ELR (cell line): ENCODE measurements around the gene PRM3.
"Not testable (repeated sequence)": the region's sequence is repeated elsewhere in the genome, so short reads cannot be mapped to it uniquely, and the experiment has no call there.

Experiments
- DNase-seq: peaks from one replicate; pipeline ENCODE4 v3.0.0-alpha.2; 2015; ENCODE audit warnings: low read depth

PRM3 gene

DNA sequence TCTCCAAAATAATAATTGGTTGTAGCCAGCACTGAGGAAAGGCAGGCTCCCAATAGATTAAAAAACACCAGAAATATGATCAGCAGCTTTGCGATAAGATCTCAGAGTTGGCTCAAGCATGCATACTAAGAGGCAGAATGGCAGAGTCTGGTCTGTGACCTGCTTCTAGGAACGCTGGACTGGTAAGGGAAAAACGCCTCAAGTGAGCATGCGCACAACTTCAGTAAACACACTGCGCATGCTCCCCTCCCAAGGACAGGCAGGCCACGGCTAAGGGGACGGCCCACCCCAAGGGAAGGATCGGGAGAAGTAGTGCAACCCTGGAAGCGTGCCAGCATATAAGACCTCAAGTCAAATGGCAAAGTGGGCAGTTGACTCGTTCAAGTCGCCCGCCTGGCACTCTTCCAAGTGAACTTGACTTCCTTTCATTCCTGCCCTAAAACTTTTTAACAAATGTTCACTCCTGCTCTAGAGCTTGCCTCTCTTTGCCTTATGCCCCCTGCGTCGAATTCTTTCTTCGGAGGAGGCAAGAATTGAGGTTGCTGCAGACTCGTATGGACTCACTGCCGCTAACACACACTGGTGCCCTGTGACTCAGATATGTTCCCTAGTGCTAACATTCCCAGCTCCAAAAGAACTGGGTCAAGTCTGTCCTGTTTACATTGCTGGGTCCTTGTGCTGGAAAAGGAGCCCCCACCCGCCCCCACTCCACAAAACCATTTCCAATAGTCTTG lies 30.1 kb upstream of the PRM3 start:
- DNase-seq: no peak

- no peak for DNase-seq
Measured at GRCh38 chr16:11302977-11303376, 29.5 kb upstream of the PRM3 start.

DNA sequence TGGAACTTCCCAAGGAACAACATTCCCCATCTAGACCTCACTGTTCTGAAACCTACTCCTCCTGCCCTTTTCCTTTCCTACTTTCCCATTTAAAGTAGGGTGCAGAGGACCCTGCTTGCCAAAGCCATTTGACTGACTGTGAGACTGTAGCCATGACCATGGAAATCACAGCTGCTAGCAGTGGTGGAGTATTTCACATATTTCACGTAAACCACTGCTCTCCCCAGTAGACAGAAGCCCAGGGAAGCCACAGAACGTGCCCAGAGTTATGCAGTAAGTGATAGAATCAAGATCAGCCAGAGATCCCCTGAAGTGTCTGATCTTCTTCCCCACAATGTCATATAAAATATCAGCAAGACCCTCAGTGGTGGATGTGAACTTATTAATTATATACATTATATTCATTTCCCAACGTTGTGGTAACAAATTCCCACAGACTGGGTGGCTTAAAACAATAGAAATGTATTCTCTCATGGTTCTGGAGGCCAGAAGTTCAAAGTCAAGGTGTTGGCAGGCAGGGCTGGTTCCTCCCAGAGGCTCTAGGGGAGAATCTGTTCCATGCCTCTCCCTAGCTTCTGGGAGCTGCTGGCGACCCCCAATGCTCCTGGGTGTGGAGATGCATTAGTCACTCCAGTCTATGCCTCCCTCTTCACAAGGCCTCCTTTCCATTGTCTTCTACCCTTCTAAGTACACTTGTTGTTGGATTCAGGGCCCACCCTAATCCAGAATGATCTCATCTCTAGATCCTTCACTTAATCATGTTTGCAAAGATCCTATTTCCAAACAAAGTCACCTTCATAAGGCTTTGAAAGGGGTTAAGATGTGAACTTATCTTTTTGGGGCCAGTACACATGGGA lies 28.4 kb upstream of the PRM3 start:
- peak; percentile 8 for DNase-seq

GRCh38 chr16:11300560-11300892 lies 27.1 kb upstream of the PRM3 start:
- DNase-seq: no peak

DNA sequence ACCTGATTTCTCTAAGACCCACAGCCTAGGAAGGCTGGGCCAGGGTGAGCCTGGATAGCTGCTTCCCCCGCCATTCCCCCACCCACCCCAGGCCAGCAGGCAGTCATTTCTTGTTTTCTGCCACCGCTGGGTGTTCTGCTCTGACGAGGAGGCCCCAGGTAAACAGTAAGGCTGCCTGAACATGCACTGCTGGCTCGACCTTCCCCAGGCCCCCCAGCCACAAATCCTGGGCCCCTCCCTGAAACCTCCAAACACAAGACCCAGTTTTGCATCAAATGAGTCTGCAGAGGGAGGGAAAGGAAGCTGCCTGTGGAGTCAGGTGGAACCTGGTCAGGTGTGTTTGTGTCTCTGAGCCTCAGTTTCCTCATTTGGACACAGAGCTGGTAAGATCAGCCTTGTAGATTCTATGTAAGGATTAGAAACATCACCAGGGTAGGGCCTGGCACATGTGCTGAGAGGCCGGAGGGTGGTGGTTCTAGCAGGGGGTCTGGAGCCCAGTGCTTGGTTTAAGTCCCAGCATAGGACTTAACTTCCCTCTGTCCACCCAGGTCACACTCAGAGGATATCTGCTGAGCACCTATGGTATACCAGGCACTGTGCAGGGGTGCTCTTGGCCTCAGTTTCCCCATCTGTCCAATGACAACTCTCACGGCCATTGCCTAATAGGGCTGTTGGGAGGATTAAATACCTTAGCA lies 26.6 kb upstream of the PRM3 start:
- no peak for DNase-seq

DNA sequence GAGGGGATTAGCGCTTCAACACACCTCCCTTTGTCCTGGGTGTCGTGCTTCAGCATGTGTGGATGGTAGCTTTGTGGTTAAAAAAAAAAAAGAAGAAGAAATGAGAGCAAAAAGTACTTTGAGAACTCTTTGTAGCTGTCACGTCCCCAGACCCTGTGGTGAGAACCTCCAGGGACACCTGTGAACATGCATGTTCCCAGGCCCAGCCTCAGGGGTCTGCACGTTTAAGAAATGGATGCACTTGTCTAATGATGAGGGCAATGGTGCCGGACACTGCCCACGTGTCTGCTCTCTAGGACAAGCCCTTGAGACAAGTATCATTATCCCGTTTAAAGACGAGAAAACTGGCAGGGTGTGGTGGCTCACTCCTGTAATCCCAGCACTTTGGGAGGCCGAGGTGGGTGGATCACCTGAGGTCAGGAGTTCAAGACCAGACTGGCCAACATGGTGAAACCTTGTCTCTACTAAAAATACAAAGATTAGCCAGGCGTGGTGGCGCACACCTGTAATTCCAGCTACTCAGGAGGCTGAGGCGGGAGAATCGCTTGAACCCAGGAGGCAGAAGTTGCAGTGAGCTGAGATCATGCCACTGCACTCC lies 25.6 kb upstream of the PRM3 start:
- not testable (repeated sequence) for DNase-seq

GRCh38 chr16:11298143-11298900 lies 24.9 kb upstream of the PRM3 start:
- no peak for DNase-seq

- DNase-seq: peak; percentile 28
Measured at GRCh38 chr16:11297492-11298142, 24.2 kb upstream of the PRM3 start.

DNA sequence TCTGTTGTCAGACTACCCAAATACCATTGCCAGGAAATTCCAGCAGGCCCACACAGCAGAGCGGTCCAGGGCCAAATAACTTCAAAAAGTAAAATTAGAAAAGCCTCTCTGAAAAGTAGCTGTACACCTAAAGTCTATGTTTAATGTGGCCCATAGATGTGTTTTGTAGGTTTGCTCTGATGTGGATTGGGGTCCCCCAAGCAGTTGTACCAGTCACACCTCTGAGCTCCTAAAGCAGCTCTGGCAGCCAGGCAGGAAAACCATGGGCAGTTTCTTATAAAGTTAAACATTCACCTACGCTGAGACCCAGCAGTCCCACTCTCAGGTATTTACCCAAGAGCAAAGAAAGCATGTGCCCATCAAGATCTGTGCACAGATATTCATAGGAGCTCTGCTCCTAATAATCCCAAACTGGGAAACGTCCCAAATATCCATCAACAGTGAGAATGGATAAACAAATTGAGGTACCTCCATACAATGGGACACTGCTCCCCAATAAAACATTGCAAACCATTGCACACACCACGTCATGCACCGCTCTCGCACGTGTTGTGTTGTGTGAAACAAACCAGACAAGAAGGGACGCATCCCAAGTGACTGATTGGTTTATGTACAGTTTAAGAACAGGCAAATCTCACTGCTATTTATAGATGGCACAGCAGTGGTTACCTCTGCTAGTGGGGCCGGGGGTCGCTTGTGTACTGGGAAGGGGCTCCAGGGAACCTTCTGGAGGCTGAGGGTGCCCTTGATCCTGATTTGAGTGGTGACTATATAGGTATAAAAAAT lies 23.5 kb upstream of the PRM3 start:
- DNase-seq: no peak

DNA sequence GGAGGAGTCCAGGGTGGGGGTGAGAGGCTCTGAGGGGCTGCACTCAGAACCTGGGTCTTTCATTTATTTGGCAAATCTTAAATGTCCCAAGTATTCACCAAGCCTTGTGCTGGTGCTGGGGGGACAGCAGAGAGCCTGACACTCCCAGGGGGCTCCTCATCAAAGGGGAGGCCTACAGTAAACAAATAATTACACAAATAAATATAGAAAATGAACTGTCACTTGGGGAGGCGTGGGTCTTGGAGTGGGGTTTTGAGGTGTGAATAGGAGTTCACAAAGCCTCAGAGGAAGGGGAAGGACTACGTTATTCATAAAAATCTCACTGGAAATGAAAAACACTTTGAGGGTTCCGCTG lies 22.9 kb upstream of the PRM3 start:
- no peak for DNase-seq

- no peak for DNase-seq
Measured at GRCh38 chr16:11295672-11296071, 22.2 kb upstream of the PRM3 start.

DNA sequence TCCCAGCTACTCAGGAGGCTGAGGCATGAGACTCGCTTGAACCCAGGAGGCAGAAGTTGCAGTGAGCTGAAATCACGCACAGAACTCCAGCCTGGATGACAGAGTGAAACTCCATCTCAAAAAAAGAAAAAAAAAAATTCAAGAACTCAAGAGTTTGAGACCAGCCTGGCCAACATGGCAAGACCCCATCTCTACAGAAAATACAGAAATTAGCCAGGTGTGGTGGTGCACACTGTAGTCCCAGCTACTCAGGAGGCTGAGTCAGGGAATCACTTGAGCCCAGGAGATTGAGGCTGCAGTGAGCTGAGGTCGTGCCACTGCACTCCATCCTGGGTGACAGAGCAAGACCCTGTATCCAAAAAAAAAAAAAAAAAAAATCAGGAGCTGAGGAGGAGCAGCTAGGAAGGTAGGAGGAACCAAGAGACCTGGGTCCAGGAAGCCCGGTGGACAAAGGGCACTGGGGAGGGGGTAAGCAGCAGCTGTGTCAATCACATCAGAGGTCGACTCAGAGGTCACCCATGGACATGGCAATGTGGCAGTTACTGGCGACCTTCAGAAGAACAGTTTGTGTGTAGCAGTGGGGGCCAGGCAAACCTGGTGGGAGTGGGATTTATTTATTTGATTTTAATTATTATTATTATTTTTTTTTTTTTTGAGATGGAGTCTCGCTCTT lies 18.8 kb upstream of the PRM3 start:
- DNase-seq: no peak

GRCh38 chr16:11291091-11291703 lies 17.8 kb upstream of the PRM3 start:
- DNase-seq: no peak

DNA sequence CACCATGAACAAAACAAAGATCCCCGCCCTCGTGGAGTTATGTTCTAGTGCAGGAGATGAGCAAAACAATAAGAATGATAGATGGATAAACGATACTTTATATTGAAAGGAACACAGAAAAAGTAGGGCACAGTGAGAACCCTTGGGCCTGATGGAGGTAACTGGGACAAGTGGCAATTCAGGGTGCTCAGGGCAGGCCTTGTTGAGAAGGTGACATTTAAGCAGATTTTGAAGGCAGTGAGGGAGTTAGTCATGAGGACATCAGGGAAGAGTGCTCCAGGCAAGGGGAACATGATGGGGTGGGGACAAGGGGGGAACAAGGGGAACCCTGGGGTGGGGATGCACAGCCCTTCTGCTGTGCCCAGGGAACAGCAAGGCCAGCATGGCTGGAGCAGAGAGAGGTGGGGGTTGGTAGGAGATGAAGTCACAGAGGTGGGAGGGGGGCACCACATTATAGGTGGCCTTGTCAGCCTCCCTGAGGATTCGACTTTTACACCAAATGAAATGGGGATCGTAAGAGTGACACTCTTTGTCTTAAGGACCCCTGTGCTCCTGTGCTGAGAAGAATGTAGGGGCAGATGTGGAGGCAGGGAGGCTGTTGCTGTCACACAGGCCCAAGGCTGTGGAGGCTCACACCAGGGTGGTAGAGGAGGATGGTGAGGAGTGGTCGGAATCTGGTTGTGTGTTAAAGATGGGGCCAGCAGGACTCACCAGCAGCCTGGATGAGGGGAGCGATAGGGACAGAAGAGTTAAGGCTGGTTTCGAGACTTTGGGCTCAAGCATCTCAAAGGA lies 16.9 kb upstream of the PRM3 start:
- no peak for DNase-seq

DNA sequence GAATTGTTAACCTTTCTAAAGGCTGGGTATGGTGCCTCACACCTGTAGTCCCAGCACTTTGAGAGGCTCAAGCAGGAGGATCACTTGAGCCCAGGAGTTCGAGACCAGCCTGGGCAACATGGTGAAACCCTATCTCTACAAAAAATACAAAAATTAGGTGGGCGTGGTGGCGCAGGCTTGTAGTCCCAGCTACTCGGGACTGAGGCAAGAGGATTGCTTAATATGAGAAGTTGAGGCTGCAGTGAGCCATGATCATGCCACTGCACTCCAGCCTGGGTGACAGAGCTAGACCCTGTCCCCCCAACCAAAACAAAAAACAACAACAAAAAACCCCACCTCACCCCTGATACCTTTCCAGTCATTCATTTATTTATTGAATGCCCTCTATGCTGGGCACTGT lies 16.3 kb upstream of the PRM3 start:
- not testable (repeated sequence) for DNase-seq

DNA sequence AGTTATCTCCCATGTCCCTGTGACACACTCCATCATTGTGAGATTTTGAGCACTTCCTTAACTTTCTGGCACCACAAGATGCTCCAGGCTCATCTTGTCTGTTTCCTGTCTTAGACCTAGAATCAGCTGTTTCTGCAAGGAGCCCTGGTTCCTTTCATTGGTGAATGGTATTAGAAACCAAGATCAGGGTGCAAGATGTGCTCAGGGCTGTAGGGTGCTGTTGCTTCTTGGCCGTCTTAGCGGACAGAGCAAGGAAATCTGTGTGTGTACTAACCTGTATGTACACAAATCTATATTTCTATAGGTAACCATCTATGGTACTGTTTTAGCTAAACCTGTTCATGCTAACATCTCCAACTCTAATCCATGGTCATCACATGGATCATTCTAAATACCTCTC lies 15.8 kb upstream of the PRM3 start:
- DNase-seq: no peak

DNA sequence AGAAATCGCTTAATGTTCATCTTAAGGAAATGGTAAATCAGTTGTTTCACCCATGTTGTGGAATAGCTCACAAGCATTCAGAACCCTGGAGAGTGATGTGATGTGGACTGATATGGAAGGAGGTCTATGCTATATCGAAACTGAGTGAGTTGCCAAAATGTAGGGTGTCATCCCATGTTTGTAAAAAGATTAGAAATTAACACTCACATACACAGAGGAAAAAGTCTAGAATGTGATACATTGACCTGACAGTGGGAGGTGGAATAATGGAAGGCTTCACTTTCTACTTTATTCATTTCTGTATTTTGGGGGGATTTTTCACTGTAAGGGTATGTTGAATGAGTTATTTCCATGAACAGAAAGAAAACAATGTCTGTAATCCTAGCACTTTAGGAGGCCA lies 12.4 kb upstream of the PRM3 start:
- no peak for DNase-seq

- DNase-seq: peak; percentile 6
Measured at GRCh38 chr16:11283820-11284248, 10.4 kb upstream of the PRM3 start.
